Nephron progenitor cell (in vitro differentiated cells): ENCODE data around the gene MRGPRX1.

Experiments
- DNase-seq: peaks from one replicate; pipeline ENCODE4 v3.0.0; 2021
- H3K27ac Mint-ChIP-seq: 2 replicates; pipeline ENCODE4 v1.8.0; 2021; ENCODE audit warnings: mild to moderate bottlenecking, moderate library complexity, mixed read lengths
- H3K27me3 Mint-ChIP-seq: 2 replicates; pipeline ENCODE4 v1.8.0; 2021; ENCODE audit warnings: mild to moderate bottlenecking, low read depth, mixed read lengths; ENCODE audit not compliant: poor library complexity
- H3K36me3 Mint-ChIP-seq: 2 replicates; pipeline ENCODE4 v1.8.0; 2021; ENCODE audit warnings: low read depth, mixed read lengths
- H3K4me1 Mint-ChIP-seq: 2 replicates; pipeline ENCODE4 v1.8.0; 2021; ENCODE audit warnings: mixed read lengths
- H3K4me3 Mint-ChIP-seq: 2 replicates; pipeline ENCODE4 v1.8.0; 2021; ENCODE audit warnings: mild to moderate bottlenecking, moderate library complexity, mixed read lengths
- H3K9me3 Mint-ChIP-seq: 2 replicates; pipeline ENCODE4 v1.8.0; 2021; ENCODE audit warnings: mild to moderate bottlenecking, moderate library complexity, mixed read lengths
- TF ChIP-seq, protein P1 (sequence below): fragments of 200-600 bp; sonication (generic); IDR thresholded peaks from 2 replicates; pipeline ENCODE4 v1.5.0; 2021; ENCODE audit warnings: antibody characterized with exemption

The MRGPRX1 gene

GRCh38 chr11:18969720-18970119, 30.5 kb upstream of the MRGPRX1 start:
- Mint-ChIP-seq H3K36me3 (no peaks in the 10 kb centered on the region), H3K27ac (no peak overlapping the region), H3K9me3 (no peaks in the 10 kb centered on the region), H3K4me1 (no peaks in the 10 kb centered on the region), H3K27me3 (peaks cover 28% of the 10 kb centered on the region), H3K4me3 (no peak overlapping the region)
- TF ChIP-seq, protein P1, sequence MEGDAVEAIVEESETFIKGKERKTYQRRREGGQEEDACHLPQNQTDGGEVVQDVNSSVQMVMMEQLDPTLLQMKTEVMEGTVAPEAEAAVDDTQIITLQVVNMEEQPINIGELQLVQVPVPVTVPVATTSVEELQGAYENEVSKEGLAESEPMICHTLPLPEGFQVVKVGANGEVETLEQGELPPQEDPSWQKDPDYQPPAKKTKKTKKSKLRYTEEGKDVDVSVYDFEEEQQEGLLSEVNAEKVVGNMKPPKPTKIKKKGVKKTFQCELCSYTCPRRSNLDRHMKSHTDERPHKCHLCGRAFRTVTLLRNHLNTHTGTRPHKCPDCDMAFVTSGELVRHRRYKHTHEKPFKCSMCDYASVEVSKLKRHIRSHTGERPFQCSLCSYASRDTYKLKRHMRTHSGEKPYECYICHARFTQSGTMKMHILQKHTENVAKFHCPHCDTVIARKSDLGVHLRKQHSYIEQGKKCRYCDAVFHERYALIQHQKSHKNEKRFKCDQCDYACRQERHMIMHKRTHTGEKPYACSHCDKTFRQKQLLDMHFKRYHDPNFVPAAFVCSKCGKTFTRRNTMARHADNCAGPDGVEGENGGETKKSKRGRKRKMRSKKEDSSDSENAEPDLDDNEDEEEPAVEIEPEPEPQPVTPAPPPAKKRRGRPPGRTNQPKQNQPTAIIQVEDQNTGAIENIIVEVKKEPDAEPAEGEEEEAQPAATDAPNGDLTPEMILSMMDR = no peak
- DNase-seq = no peak

- no peak overlapping the region for H3K27ac Mint-ChIP-seq
Observed at GRCh38 chr11:18958221-18958910, 19.2 kb upstream of the MRGPRX1 start.

DNA sequence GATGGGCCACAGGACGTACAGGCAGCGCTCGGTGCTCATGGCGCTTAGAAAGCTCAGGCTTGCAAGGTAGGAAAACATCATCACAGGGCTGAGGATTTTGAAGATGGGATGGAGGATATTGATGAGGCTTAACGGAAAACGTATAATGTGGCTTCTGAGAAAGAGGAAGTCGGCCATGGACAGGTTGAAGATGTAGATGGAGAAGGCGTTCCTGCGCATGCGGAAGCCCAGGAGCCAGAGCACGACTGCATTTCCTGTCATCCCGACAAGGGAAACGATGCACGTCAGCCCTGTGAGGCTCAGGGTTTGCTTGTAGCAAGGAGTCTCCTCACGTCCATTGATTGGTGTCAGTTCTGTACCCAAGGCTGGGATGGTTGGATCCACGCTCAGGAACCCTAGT, 17.4 kb upstream of the MRGPRX1 start:
- Mint-ChIP-seq H3K27ac (no peak overlapping the region), H3K4me1 (no peaks in the 10 kb centered on the region), H3K9me3 (no peaks in the 10 kb centered on the region), H3K4me3 (no peak overlapping the region), H3K36me3 (no peaks in the 10 kb centered on the region), H3K27me3 (peaks cover 20% of the 10 kb centered on the region)
- DNase-seq = no peak
- TF ChIP-seq, protein P1 = no peak

More at GRCh38 chr11:18958221-18958910, 19.2 kb upstream of the MRGPRX1 start:
- TF ChIP-seq, protein P1 = no peak
- H3K4me1 Mint-ChIP-seq = no peaks in the 10 kb centered on the region
- DNase-seq = no peak
- H3K9me3 Mint-ChIP-seq = no peaks in the 10 kb centered on the region
- H3K27me3 Mint-ChIP-seq = peaks cover 20% of the 10 kb centered on the region
- H3K36me3 Mint-ChIP-seq = no peaks in the 10 kb centered on the region
- H3K4me3 Mint-ChIP-seq = no peak overlapping the region

- no peak for DNase-seq
- H3K9me3 Mint-ChIP-seq = no peaks in the 10 kb centered on the region
- TF ChIP-seq, protein P1 = no peak
Observed at GRCh38 chr11:18936002-18936673, 3.1 kb downstream of the MRGPRX1 start.

GRCh38 chr11:18934195-18934814, 4.9 kb downstream of the MRGPRX1 start:
- TF ChIP-seq, protein P1 = no peak
- Mint-ChIP-seq H3K36me3 (no peaks in the 10 kb centered on the region), H3K4me3 (no peak overlapping the region), H3K4me1 (no peaks in the 10 kb centered on the region), H3K27me3 (peaks cover 9% of the 10 kb centered on the region), H3K27ac (no peak overlapping the region), H3K9me3 (no peaks in the 10 kb centered on the region)
- no peak for DNase-seq

More at GRCh38 chr11:18936002-18936673, 3.1 kb downstream of the MRGPRX1 start:
- H3K27me3 Mint-ChIP-seq = peaks cover 9% of the 10 kb centered on the region
- H3K36me3 Mint-ChIP-seq = no peaks in the 10 kb centered on the region
- no peaks in the 10 kb centered on the region for H3K4me1 Mint-ChIP-seq
- no peak overlapping the region for H3K4me3 Mint-ChIP-seq
- no peak overlapping the region for H3K27ac Mint-ChIP-seq
